GM18502 (cell line): ENCODE results near the gene SLC25A17.
"Not testable (repeated sequence)": the region's sequence is repeated elsewhere in the genome, so short reads cannot be mapped to it uniquely, and the experiment has no call there.

Source experiments
- ATAC-seq: cut with Tn5 transposase; IDR thresholded peaks from one replicate; pipeline ENCODE4 v1.9.1; 2021; ENCODE audit warnings: mild to moderate bottlenecking; ENCODE audit not compliant: unreplicated experiment, poor library complexity

The SLC25A17 gene

DNA sequence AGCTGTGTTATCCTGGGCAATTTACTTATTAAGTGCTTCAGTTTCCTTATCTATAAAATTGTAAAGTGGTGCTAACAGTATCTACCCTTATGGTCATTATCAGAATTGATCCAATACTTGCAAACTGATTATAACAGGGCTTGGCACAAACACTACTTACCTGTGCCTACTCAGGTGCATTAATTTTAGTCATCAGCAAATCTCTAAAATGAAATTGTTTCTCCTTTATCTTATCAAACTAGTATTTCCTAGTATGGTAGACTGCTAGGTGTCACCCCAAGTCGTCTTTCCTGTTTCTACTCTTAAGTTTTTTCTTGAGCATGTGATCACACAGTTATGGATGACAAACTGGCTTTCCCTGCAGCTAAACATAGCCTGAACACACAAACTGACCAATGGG, 4.3 kb upstream of the SLC25A17 start:
- ATAC-seq: no peak

- no peak for ATAC-seq
Observed at GRCh38 chr22:40819599-40820140, 524 bp upstream of the SLC25A17 start.

DNA sequence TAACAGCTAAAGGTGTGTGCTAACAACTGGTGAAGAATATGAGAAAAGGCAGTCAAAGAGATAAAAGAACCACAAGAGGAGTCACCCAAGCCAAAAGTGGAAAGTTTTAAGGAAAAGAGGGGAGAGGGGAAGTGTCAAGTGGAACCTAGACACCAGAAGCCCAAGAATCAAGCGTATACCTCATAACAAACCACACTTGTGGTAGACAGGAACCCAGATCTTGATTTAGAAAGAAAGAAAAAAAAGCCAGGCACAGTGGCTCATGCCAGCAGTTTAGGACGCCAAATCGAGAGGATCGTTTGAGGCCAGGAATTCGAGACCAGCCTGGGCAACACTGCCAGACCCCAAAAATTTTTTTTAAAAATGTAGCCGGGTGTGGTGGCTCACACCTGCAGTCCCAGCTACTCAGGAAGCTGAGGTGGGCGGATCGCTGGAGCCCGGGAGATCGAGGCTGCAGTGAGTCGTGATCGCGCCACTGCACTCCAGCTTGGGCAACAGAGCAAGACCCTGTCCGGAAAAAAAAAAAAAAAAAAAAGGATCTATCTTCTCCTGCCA, 877 bp downstream of the SLC25A17 start:
- no peak for ATAC-seq

GRCh38 chr22:40817737-40818136, 1.4 kb downstream of the SLC25A17 start:
- no peak for ATAC-seq

DNA sequence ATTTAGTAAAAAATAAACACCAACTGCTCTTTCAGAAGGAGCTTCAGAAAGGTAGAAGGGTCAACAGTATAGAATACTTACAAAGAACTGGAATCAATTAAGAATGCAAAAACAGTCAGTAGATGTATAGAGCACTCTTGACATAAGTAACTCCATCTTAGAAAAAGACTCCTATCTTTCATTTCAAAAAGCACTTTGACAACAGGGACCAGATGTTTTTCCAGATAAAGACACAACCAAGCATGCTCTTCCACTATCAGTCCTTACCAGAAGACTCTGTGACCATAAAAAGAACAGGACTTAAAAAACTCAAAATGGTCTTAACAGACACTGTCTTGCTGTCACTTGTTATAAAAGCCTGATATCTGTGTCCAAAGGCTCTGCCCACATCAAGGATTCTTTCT, 5.2 kb downstream of the SLC25A17 start:
- ATAC-seq: no peak

- no peak for ATAC-seq
Observed at GRCh38 chr22:40808018-40808841, 10.9 kb downstream of the SLC25A17 start.

GRCh38 chr22:40806711-40807110, 12.4 kb downstream of the SLC25A17 start:
- no peak for ATAC-seq

- ATAC-seq: no peak
Observed at GRCh38 chr22:40805699-40806203, 13.4 kb downstream of the SLC25A17 start.

GRCh38 chr22:40805239-40805638, 13.9 kb downstream of the SLC25A17 start:
- ATAC-seq: no peak

DNA sequence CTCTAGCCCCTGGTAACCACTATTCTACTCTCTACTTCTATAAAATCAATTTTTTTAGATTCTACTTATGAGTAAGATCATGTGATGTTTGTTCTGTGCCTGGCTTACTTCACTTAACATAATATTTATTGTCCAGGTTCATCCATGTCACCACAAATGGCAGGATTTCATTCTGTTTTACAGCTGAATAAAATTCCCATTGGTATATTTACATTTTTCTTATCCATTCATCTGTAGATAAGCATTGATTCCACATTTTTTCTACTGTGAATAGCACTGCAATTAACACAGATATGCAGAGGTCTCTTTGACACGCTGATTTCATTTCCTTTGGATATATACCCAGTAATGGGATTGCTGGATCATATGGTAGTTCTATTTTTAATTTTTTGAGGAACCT, 15.8 kb downstream of the SLC25A17 start:
- no peak for ATAC-seq

- ATAC-seq: no peak
Observed at GRCh38 chr22:40799008-40799407, 20.1 kb downstream of the SLC25A17 start.

- no peak for ATAC-seq
Observed at GRCh38 chr22:40797427-40797826, 21.7 kb downstream of the SLC25A17 start.

DNA sequence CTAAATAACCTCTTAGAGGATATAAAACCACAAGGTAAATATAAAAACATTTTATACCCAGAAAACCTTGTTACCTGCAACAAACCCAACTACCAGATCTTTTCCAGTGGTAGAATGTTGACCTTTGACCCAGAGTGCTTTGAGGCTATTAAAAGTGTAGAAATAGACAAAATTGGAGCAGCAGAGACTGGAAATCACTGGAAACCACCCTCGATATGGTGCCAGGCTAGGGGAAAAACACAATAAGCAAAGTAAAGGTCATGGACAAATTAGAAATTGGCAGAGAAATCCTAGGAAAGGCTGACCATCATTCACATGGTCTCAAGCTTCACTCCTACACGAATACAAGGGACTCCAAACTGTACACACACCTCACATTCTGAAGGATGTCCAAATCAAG, 26.7 kb downstream of the SLC25A17 start:
- no peak for ATAC-seq

GRCh38 chr22:40791241-40791640, 27.9 kb downstream of the SLC25A17 start:
- ATAC-seq: no peak

DNA sequence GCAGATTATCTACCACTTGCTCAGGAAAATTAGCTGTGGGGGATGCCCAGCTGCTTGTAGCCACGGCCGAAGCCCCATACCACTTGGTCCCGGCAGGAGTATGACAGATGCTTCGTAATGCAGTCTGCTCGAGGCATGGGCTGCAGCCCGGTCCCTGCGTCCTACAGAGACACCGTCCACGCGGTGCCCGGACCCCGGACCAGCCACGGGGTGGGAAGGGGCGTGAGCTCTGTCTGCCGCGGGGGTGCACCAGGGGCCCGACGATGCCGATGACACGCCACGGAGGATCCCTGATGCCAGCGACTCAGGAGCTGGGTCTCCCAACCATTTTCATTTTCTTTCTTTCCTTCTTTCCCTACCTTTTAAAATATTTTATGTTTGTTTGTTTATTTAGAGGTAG, 30.0 kb downstream of the SLC25A17 start:
- ATAC-seq: no peak

DNA sequence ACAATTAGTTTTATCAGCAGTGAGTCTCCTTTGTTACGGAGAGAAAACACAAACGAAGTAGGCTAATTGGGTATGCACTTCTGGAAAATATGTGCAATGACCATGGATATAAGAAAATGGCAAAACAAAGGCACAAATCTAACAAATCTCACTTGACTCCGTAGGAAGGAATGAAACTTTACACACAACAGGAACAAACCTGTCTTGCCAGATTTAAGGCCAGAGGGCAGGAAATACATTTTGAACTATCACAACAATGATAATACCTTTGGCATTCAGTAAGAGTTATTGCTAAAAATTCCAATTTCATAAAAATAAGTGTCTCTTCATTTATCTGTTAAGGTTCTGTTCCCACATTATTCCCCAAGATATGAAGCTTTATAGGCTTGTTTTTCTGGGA, 36.6 kb downstream of the SLC25A17 start:
- ATAC-seq: no peak

DNA sequence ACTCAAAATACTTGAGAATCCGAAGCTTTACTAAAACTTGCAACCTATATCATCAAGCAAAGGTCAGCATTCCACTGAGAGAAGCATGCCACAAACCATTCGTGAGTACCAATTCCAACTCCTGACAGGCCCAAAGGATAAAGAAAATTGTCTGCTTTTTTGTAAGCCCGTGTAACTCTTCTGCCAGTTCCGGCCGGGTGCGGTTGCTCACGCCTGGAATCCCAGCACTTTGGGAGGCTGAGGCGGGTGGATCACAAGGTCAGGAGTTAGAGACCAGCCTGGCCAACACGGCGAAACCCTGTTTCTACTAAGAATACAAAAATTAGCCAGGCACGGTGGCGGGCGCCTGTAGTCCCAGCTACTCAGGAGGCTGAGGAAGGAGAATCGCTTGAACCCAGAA, 37.4 kb downstream of the SLC25A17 start:
- ATAC-seq: not testable (repeated sequence)

DNA sequence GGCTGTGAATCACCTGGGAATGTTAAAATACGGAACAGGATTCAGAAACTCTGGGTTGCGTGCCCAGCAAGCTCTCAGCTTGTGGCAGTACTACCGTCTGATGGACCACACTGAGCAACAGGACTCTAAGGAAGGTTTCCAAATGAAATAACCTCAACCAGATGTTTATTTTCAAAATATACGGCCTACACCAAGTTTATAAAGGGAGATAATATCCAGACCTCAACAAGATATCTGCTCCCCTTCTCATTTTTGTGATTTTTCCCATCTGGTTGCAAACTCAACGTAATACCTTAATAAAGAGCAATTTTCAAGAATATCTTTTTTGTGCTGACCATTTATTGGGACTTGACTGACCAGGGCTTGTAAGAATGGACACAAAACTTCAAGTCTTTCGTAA, 49.4 kb downstream of the SLC25A17 start:
- ATAC-seq: no peak

GRCh38 chr22:40768206-40768605, 50.9 kb downstream of the SLC25A17 start:
- ATAC-seq: no peak

DNA sequence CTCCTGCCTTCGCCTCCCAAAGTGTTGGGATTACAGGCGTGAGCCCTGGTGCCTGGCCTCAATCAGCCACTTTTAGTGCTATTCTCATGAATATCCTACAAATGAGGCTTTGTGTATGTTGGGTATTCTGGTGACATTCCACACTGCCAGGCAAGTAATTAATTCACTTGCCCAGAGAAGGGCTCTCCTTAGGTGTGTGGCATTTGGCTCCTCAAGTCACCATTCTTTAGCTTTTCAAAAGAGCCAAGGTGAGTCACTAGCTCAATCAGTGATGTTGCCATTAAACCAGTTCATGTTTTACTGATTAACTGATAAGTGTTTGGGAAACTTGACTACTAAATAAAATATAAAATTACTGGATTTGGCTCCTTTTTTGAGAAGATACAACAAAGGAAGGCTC, 52.2 kb downstream of the SLC25A17 start:
- no peak for ATAC-seq

GRCh38 chr22:40764763-40765441, 54.2 kb downstream of the SLC25A17 start:
- no peak for ATAC-seq
